Testis (tissue), 3 donors: ENCODE measurements around the gene WDCP. TPM values are rescaled to one million over a fixed set of nuclear protein-coding genes. Genes with fewer than 3 reads are reported as not detected.

ENCODE experiments used
- DNase-seq: peaks from one replicate; pipeline ENCODE4 v3.0.0-alpha.2; 2019
- H3K27ac ChIP-seq, 2 donors: fragments of 200-600 bp; sonication (generic); one replicate each; pipeline ENCODE4 v1.5.1; 2019
- H3K27me3 ChIP-seq: fragments of 200-600 bp; sonication (generic); one replicate; pipeline ENCODE4 v1.5.1; 2019
- H3K36me3 ChIP-seq: fragments of 200-600 bp; sonication (generic); one replicate; pipeline ENCODE4 v1.5.1; 2017; ENCODE audit warnings: low read depth; ENCODE audit errors: missing control alignments
- H3K4me1 ChIP-seq: fragments of 200-600 bp; sonication (generic); one replicate; pipeline ENCODE4 v1.5.1; 2019
- H3K4me3 ChIP-seq, 2 donors: fragments of 200-600 bp; sonication (generic); one replicate each; pipeline ENCODE4 v1.5.1; 2017 to 2019
- H3K9me3 ChIP-seq: fragments of 200-600 bp; sonication (generic); one replicate; pipeline ENCODE4 v1.5.1; 2017
- POLR2A ChIP-seq: fragments of 450-650 bp; IDR thresholded peaks from one replicate; pipeline ENCODE4 v1.6.1; 2017; ENCODE audit warnings: antibody characterized with exemption, mild to moderate bottlenecking, moderate library complexity
- WGBS, 2 donors: methylation state at CpG; one replicate each; pipeline ENCODE4 v1.1.5; 2018; 5-methylcytosine and 5-hydroxymethylcytosine counted together
- intact Hi-C: fragments of 100-400 bp; cut with DNase I; formaldehyde crosslinking; loops from one replicate; pipeline ENCODE4 v1.15.1; 2023; ENCODE audit warnings: low total_unique reads
- polyA plus RNA-seq: library from polyadenylated mRNA; stranded (reverse); fragments of 350-450 nt; fragmentation: Illumina TruSeq; extraction: RNeasy Lipid Tissue Mini Kit (QIAGEN cat#74804); gene quantifications from one replicate; pipeline ENCODE4 v1.2.3, GENCODE V29; 2014; ENCODE audit warnings: low read depth, low replicate concordance; ENCODE audit not compliant: insufficient read depth
- total RNA-seq, 2 donors: library from RNA; depleted of rRNA; stranded (reverse); fragments of >200 nt; gene quantifications; one replicate each; pipeline ENCODE4 v1.2.3, GENCODE V29; 2016
- TF ChIP-seq, protein P1 (sequence below), 3 experiments: fragments of 450-650 bp in 2 of 3; fragments of 200-600 bp in 1 of 3; sonication (generic) in 1 of 3; IDR thresholded peaks; one replicate each; pipeline ENCODE4 v1.5.1; 2016 to 2019; ENCODE audit warnings: antibody characterized with exemption in 3 of 3, mild to moderate bottlenecking in 2 of 3, moderate library complexity in 1 of 3

WDCP gene
- total and polyA plus RNA-seq, 3 donors from 2014 or later = 9.8 to 11.5 (median 10.4) TPM

DNA sequence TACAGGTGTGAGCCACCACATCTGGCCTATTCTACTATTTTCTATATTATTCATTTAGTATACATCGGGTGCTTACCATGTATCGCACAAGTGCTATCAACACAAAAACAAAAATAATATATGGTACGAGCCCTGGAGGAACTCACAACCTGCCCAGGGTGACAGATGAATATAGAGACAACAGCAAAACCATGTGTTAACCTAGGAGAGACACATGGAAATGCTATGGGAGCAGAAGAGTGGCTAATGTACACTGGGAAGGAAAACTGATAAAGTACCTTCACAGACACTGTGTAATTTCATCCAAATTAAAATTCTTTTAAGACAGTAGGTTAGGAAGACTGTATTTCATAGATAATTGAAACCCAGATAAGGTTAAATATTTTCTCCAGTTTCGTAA is 25.1 kb upstream of the WDCP start:
- Histone ChIP-seq H3K36me3 (no peaks in the 10 kb centered on the region), H3K9me3 (no peaks in the 10 kb centered on the region), H3K4me1 (peaks cover 6% of the 10 kb centered on the region), H3K4me3 (no peak overlapping the region), H3K27me3 (no peaks in the 10 kb centered on the region), H3K27ac (no peak overlapping the region)
- DNase-seq = no peak
- intact Hi-C loops = no loop called here
- 92% methylated on average over 4 of the region's 4 CpGs for WGBS, 2 donors
- TF ChIP-seq POLR2A = no peak
- TF ChIP-seq, protein P1, sequence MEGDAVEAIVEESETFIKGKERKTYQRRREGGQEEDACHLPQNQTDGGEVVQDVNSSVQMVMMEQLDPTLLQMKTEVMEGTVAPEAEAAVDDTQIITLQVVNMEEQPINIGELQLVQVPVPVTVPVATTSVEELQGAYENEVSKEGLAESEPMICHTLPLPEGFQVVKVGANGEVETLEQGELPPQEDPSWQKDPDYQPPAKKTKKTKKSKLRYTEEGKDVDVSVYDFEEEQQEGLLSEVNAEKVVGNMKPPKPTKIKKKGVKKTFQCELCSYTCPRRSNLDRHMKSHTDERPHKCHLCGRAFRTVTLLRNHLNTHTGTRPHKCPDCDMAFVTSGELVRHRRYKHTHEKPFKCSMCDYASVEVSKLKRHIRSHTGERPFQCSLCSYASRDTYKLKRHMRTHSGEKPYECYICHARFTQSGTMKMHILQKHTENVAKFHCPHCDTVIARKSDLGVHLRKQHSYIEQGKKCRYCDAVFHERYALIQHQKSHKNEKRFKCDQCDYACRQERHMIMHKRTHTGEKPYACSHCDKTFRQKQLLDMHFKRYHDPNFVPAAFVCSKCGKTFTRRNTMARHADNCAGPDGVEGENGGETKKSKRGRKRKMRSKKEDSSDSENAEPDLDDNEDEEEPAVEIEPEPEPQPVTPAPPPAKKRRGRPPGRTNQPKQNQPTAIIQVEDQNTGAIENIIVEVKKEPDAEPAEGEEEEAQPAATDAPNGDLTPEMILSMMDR (IDR thresholded peaks at IDR 0.05) = no peak

DNA sequence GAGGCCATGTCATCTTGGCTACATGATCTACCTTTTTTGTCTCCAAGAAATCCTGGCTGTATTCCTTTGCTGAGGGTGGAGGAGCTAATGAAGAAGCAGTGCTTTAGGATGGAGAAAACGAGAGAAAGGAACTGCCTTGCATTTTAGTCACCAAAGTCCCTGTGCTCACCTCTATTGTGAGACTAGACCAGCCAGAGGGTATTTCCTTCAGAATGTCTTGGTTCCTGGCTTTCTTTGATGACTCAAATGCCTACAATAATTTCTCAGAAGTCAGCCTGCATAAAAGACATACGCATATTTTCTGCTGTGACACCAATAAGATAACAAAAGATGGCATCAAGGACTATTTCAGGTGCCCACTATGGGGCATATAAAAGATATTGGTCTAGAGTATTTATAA is 18.1 kb upstream of the WDCP start:
- TF ChIP-seq, protein P1 (IDR thresholded peaks at IDR 0.05) = no peak
- no peak for TF ChIP-seq POLR2A
- Histone ChIP-seq H3K36me3 (no peaks in the 10 kb centered on the region), H3K27me3 (no peaks in the 10 kb centered on the region), H3K27ac (no peak overlapping the region), H3K9me3 (no peaks in the 10 kb centered on the region), H3K4me3 (no peak overlapping the region), H3K4me1 (no peaks in the 10 kb centered on the region)
- intact Hi-C loops = no loop called here
- 81 to 87% methylated on average over 2 of the region's 2 CpGs for WGBS, 2 donors
- DNase-seq = no peak

DNA sequence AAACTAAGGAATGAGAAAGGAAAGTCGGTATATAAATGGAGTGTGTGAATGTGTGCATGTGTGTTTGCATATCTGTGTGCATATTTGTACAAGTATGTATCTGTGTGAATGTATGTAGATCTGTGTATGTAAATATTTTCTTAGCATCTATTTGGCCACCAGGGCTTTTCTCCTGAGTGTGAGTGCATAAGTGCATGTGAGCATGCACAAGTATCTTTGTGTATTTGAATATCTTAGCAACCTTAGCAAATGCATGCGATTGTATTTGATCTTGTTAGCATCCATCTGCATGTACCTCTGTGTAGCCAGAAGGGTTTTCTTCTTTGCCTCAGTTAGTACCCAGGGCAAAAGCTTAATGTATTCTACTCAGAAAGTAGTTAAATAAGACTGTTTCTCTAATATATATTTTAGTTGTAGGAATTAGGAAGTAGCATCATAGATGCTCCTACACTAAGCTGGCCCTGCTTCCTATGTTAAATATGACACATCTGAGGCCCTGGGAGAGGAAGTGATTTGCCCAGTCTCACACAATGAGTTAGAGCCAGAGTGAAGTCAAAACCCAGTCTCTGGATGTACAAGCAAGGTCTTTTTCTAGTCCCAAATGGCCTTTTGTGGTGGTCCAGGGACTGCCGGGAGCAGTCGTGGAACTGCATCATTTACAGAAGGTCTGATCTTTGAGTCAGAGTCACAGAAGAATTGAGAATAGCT is 11.5 kb upstream of the WDCP start:
- TF ChIP-seq POLR2A = no peak
- TF ChIP-seq, protein P1 (IDR thresholded peaks at IDR 0.05) = no peak
- H3K27ac ChIP-seq = no peak overlapping the region
- no peak for DNase-seq
- intact Hi-C loops = no loop called here
- 83 to 91% methylated on average over 4 of the region's 4 CpGs for WGBS, 2 donors
- no peaks in the 10 kb centered on the region for H3K9me3 ChIP-seq
- H3K4me1 ChIP-seq = no peaks in the 10 kb centered on the region
- H3K27me3 ChIP-seq = no peaks in the 10 kb centered on the region
- H3K36me3 ChIP-seq = no peaks in the 10 kb centered on the region
- H3K4me3 ChIP-seq = no peak overlapping the region

DNA sequence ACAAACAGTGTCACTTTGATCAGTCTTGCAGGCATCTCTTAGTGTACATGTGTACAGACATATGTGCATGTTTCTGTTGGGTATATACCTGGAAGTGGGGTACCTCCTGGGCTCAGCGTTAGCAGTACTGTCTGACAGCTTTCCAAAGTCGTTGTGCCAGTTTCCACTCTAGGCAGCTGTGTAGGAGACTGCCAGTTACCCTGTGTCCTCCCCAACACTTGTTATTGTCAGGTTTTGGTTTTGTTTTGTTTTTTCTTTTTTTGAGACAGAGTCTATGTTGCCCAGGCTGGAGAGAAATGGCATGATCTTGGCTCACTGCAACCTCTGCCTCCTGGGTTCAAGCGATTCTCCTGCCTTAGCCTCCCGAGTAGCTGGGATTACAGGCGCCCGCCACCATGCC is 8.6 kb upstream of the WDCP start:
- intact Hi-C loops = no loop called here
- Histone ChIP-seq H3K27me3 (no peaks in the 10 kb centered on the region), H3K4me1 (no peaks in the 10 kb centered on the region), H3K9me3 (no peaks in the 10 kb centered on the region), H3K4me3 (no peak overlapping the region), H3K36me3 (no peaks in the 10 kb centered on the region), H3K27ac (no peak overlapping the region)
- 88 to 97% methylated on average over 6 of the region's 6 CpGs for WGBS, 2 donors
- TF ChIP-seq, protein P1 (IDR thresholded peaks at IDR 0.05) = no peak
- TF ChIP-seq POLR2A = no peak
- no peak for DNase-seq
